Body of pancreas (tissue), 4 donors: ENCODE data around the gene UBAP1. TPM values are rescaled to one million over a fixed set of nuclear protein-coding genes. Genes with fewer than 3 reads are reported as not detected.
"Not testable (repeated sequence)": the region's sequence is repeated elsewhere in the genome, so short reads cannot be mapped to it uniquely, and the experiment has no call there.

Experiments
- ATAC-seq: fragments of 150-250 bp; one replicate; pipeline ENCODE4 v1.9.1; 2016
- DNase-seq, 4 donors: peaks; one replicate each; pipeline ENCODE4 v3.0.0-alpha.2; 2019
- H3K27ac ChIP-seq, 4 donors: fragments of 200-600 bp; sonication (generic); 1 replicate in 3 of 4; 2 replicates in 1 of 4; pipeline versions ENCODE4 v1.5.1 to v1.6.1; 2016 to 2019; ENCODE audit warnings: mild to moderate bottlenecking in 1 of 4, mixed read lengths in 1 of 4, moderate library complexity in 1 of 4
- H3K27me3 ChIP-seq, 2 donors: fragments of 200-600 bp; sonication (generic); one replicate each; pipeline ENCODE4 v1.6.0; 2016; ENCODE audit warnings: mild to moderate bottlenecking in 1 of 2
- H3K36me3 ChIP-seq, 2 donors: fragments of 200-600 bp; sonication (generic); replicated peaks in 1 of 2; 2 replicates each; pipeline ENCODE4 v1.5.1; 2016; ENCODE audit warnings: low read depth in 2 of 2; ENCODE audit not compliant: insufficient read depth in 1 of 2
- H3K4me1 ChIP-seq: fragments of 200-600 bp; sonication (generic); one replicate; pipeline ENCODE4 v1.6.0; 2016
- H3K4me3 ChIP-seq, 2 donors: fragments of 200-600 bp; sonication (generic); 1 replicate in 1 of 2; 2 replicates in 1 of 2; pipeline ENCODE4 v1.5.1; 2016 to 2019
- H3K9me3 ChIP-seq, 3 donors: fragments of 200-600 bp; sonication (generic); 1 replicate in 2 of 3; 2 replicates in 1 of 3; pipeline ENCODE4 v1.5.1; 2016
- POLR2A ChIP-seq, 3 donors: fragments of 450-650 bp; IDR thresholded peaks; one replicate each; pipeline ENCODE4 v1.6.1; 2016; ENCODE audit warnings: antibody characterized with exemption in 3 of 3, mild to moderate bottlenecking in 2 of 3
- WGBS, 2 donors: methylation state at CpG; one replicate each; pipeline ENCODE4 v1.1.5; 2017; 5-methylcytosine and 5-hydroxymethylcytosine counted together
- intact Hi-C: fragments of 100-400 bp; cut with DNase I; formaldehyde crosslinking; loops from one replicate; pipeline ENCODE4 v1.15.1; 2023
- total RNA-seq, 2 donors: library from RNA; depleted of rRNA; stranded (reverse); fragments of >200 nt; gene quantifications; one replicate each; pipeline ENCODE4 v1.1.0, GENCODE V29; 2016
- TF ChIP-seq, protein P1 (sequence below), 7 experiments: fragments of 450-650 bp in 4 of 7; fragments of 200-600 bp in 3 of 7; sonication (generic) in 3 of 7; IDR thresholded peaks; one replicate each; pipeline ENCODE4 v1.5.1; 2016 to 2019; ENCODE audit warnings: antibody characterized with exemption in 7 of 7

The UBAP1 gene
- total RNA-seq, 2 donors from 2014 or later, result 18.9 to 19.1 TPM

GRCh38 chr9:34218446-34218845 lies 39.6 kb downstream of the UBAP1 start:
- Histone ChIP-seq H3K4me1 (peaks cover 4% of the 10 kb centered on the region), H3K9me3 (no peaks in the 10 kb centered on the region), H3K36me3 (no peaks in the 10 kb centered on the region), H3K27me3 (no peaks in the 10 kb centered on the region), H3K4me3 (no peak overlapping the region), H3K27ac (no peak overlapping the region)
- 84 to 91% methylated on average over 5 of the region's 5 CpGs for WGBS, 2 donors
- no peak for DNase-seq
- ATAC-seq, result no peak
- no peak for TF ChIP-seq POLR2A (IDR thresholded peaks at IDR 0.05)
- TF ChIP-seq, protein P1, sequence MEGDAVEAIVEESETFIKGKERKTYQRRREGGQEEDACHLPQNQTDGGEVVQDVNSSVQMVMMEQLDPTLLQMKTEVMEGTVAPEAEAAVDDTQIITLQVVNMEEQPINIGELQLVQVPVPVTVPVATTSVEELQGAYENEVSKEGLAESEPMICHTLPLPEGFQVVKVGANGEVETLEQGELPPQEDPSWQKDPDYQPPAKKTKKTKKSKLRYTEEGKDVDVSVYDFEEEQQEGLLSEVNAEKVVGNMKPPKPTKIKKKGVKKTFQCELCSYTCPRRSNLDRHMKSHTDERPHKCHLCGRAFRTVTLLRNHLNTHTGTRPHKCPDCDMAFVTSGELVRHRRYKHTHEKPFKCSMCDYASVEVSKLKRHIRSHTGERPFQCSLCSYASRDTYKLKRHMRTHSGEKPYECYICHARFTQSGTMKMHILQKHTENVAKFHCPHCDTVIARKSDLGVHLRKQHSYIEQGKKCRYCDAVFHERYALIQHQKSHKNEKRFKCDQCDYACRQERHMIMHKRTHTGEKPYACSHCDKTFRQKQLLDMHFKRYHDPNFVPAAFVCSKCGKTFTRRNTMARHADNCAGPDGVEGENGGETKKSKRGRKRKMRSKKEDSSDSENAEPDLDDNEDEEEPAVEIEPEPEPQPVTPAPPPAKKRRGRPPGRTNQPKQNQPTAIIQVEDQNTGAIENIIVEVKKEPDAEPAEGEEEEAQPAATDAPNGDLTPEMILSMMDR (IDR thresholded peaks at IDR 0.05), result no peak
- intact Hi-C loops, result no loop called here

GRCh38 chr9:34219421-34219820 lies 40.6 kb downstream of the UBAP1 start:
- ATAC-seq (no peak), DNase-seq (no peak)
- Histone ChIP-seq H3K36me3 (no peaks in the 10 kb centered on the region), H3K4me1 (peaks cover 4% of the 10 kb centered on the region), H3K27ac (no peak overlapping the region), H3K27me3 (no peaks in the 10 kb centered on the region), H3K4me3 (no peak overlapping the region), H3K9me3 (no peaks in the 10 kb centered on the region)
- 80 to 88% methylated on average over 1 of the region's 1 CpG for WGBS, 2 donors
- intact Hi-C loops, result no loop called here
- TF ChIP-seq POLR2A (IDR thresholded peaks at IDR 0.05), result no peak
- TF ChIP-seq, protein P1 (IDR thresholded peaks at IDR 0.05), result no peak

DNA sequence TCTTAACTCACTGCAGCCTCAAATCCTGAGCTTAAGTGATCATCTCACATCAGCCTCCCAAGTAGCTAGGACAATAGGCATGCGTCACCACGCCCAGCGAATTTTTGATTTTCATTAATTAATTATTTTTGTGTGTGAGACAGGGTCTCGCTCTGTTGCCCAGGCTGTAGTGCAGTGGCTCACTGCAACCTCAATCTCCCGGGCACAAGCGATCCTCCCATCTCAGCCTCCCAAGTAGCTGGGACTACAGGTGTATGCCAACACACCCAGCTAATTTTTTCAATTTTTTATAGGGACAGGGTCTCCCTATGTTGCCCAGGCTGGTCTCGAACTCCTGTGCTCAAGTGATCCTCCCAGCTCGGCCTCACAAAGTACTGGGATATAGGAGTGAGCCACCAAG lies 41.4 kb downstream of the UBAP1 start:
- intact Hi-C loops, result no loop called here
- TF ChIP-seq, protein P1 (IDR thresholded peaks at IDR 0.05), result no peak
- TF ChIP-seq POLR2A (IDR thresholded peaks at IDR 0.05), result no peak
- WGBS, 2 donors, result 91 to 97% methylated on average over 8 of the region's 8 CpGs
- Histone ChIP-seq H3K4me3 (no peak overlapping the region), H3K27ac (no peak overlapping the region), H3K4me1 (peaks cover 4% of the 10 kb centered on the region), H3K27me3 (no peaks in the 10 kb centered on the region), H3K36me3 (no peaks in the 10 kb centered on the region), H3K9me3 (no peaks in the 10 kb centered on the region)
- ATAC-seq, result no peak
- no peak for DNase-seq

DNA sequence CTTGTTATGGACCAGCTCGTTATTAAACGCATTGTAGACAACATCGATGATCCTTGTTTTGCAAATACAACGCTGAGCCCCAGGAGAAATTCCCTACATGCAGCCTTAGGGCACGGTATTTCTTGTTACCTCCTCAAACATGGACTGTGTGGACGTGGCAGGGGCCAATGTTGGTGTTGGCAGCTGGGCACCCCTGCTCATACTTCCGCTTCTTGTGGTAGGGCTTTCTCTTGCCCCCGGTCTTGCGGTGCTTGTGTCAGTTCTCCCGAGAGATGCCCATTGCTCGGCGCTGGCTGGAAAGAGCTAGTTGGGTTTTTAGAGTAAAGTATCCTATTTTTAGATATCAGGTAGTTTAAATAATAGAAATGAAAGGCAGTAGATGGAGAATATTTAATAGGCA lies 45.5 kb downstream of the UBAP1 start:
- no peaks in the 10 kb centered on the region for H3K36me3 ChIP-seq
- WGBS, 2 donors, result 89 to 93% methylated on average over 12 of the region's 12 CpGs
- H3K27ac ChIP-seq, result no peak overlapping the region
- no peaks in the 10 kb centered on the region for H3K27me3 ChIP-seq
- no peak for TF ChIP-seq POLR2A (IDR thresholded peaks at IDR 0.05)
- TF ChIP-seq, protein P1 (IDR thresholded peaks at IDR 0.05), result no peak
- H3K9me3 ChIP-seq, result no peaks in the 10 kb centered on the region
- H3K4me1 ChIP-seq, result peaks cover 12% of the 10 kb centered on the region
- no peak overlapping the region for H3K4me3 ChIP-seq
- intact Hi-C loops, result no loop called here
- ATAC-seq (no peak), DNase-seq (no peak)

DNA sequence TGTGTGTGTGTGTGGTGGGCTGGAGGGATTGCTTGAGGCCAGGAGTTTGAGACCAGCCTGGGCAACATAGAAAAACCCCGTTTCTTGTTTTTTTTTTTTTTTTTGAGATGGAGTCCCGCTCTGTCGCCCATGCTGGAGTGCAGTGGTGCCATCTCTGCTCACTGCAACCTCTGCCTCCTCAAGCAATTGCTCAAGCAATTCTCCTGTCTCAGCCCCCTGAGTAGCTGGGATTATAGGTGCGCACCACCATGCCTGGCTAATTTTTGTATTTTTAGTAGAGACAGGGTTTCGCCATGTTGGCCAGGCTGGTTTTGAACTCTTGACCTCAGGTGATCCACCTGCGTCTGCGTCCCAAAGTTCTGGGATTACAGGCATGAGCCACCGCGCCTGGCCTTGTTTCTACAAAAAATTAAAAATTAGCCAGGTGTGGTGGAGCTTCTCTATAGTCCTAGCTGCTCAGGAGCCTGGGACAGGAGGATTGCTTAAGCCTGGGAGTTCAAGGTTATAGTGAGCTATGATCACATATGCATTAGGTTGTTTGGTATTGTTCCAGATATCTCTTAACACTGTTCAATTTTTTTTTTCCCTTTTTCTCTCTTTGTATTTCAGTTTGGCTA lies 47.4 kb downstream of the UBAP1 start:
- Histone ChIP-seq H3K4me1 (peaks cover 12% of the 10 kb centered on the region), H3K27ac (peak overlapping the region in 1 of 4 donors; percentile 44)
- DNase-seq, result peak in 3 of 4 donors; percentile 19 to 27 (median 20)
- peak; percentile 42 for ATAC-seq
- intact Hi-C loops, H3K4me3 ChIP-seq, H3K9me3 ChIP-seq, H3K27me3 ChIP-seq, H3K36me3 ChIP-seq: not testable (repeated sequence)
- 62 to 71% methylated on average over 9 of the region's 9 CpGs for WGBS, 2 donors
